Measurements from ENCODE around the gene OIP5. TPM values are rescaled to one million over a fixed set of nuclear protein-coding genes. Genes with fewer than 3 reads are reported as not detected.

OIP5 gene
- total and polyA plus RNA-seq, 2 experiments from 2014 or later, result 3.3 to 11.8 TPM

DNA sequence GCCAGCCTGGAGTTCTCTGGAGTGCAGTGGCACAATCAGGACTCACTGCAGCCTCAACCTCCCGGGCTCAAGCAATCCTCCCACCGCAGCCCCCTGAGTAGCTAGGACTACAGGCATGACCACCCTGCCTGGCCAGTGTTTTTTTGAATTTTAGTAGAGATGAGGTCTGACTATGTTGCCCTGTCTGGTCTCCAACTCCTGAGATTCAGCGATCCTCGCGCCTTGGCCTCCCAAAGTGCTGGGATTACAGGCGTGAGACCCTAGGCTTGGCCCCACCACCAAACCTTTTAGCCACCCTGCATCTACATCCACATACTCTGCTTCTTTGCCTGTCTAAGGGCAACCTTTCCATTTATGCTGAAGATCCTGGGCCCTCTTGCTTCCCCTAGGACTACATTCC is 4.7 kb upstream of the OIP5 start:
- DNase-seq (ENCODE audit: low spot score), result no peak
- Histone ChIP-seq H3K27ac (no peak overlapping the region), H4K20me1 (ENCODE audit: insufficient read depth, poor library complexity, severe bottlenecking) (no peaks in the 10 kb centered on the region), H3K36me3 (replicated peaks; ENCODE audit: insufficient read depth, low read depth) (no peaks in the 10 kb centered on the region), H2AFZ (no peak overlapping the region), H3K4me1 (ENCODE audit: insufficient read depth) (no peaks in the 10 kb centered on the region), H3K9me2 (replicated peaks; ENCODE audit: insufficient read depth) (no peaks in the 10 kb centered on the region), H3K9me3 (ENCODE audit: low read depth) (no peaks in the 10 kb centered on the region), H3K27me3 (no peaks in the 10 kb centered on the region), H3K79me2 (peaks cover 75% of the 10 kb centered on the region), H3K4me3 (no peak overlapping the region), H3K4me2 (no peak overlapping the region)
- TF ChIP-seq, protein P1, sequence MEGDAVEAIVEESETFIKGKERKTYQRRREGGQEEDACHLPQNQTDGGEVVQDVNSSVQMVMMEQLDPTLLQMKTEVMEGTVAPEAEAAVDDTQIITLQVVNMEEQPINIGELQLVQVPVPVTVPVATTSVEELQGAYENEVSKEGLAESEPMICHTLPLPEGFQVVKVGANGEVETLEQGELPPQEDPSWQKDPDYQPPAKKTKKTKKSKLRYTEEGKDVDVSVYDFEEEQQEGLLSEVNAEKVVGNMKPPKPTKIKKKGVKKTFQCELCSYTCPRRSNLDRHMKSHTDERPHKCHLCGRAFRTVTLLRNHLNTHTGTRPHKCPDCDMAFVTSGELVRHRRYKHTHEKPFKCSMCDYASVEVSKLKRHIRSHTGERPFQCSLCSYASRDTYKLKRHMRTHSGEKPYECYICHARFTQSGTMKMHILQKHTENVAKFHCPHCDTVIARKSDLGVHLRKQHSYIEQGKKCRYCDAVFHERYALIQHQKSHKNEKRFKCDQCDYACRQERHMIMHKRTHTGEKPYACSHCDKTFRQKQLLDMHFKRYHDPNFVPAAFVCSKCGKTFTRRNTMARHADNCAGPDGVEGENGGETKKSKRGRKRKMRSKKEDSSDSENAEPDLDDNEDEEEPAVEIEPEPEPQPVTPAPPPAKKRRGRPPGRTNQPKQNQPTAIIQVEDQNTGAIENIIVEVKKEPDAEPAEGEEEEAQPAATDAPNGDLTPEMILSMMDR (IDR thresholded peaks at IDR 0.05; ENCODE audit: poor library complexity), result no peak
- TF ChIP-seq EZH2phosphoT487 (IDR thresholded peaks at IDR 0.05; ENCODE audit: low read depth, severe bottlenecking, unreplicated experiment) (no peak), EZH2 (IDR thresholded peaks at IDR 0.05; ENCODE audit: borderline replicate concordance) (no peak)
- over 99% methylated on average over 6 of the region's 6 CpGs for WGBS (ENCODE audit: low lambda C conversion rate, missing lambda C conversion rate)

DNA sequence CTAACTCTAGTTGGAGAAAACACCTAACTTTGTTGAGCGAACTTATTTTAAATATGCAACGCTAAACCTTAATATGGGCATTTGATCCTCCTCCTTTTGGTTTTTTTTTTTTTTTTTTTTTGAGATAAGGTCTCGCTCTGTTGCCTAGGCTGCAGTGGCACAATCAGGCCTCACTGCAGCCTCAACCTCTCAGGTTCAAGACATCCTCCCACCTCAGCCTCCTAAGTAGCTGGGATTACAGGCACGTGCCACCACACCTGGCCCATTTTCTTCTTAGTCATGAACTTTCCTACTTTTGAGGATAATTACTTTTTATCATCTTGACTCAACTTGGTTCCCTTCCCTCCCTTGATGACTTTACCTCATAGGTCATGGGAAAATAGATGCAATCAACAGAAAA is 4.2 kb upstream of the OIP5 start:
- WGBS (ENCODE audit: low lambda C conversion rate, missing lambda C conversion rate), result 88% methylated on average over 4 of the region's 4 CpGs
- Histone ChIP-seq H3K79me2 (peaks cover 72% of the 10 kb centered on the region), H3K36me3 (replicated peaks; ENCODE audit: insufficient read depth, low read depth) (no peaks in the 10 kb centered on the region), H3K27me3 (no peaks in the 10 kb centered on the region), H4K20me1 (ENCODE audit: insufficient read depth, poor library complexity, severe bottlenecking) (no peaks in the 10 kb centered on the region), H3K9me2 (replicated peaks; ENCODE audit: insufficient read depth) (no peaks in the 10 kb centered on the region), H2AFZ (no peak overlapping the region), H3K4me1 (ENCODE audit: insufficient read depth) (no peaks in the 10 kb centered on the region), H3K4me3 (no peak overlapping the region), H3K4me2 (no peak overlapping the region), H3K27ac (no peak overlapping the region), H3K9me3 (ENCODE audit: low read depth) (no peaks in the 10 kb centered on the region)
- no peak for DNase-seq (ENCODE audit: low spot score)
- TF ChIP-seq EZH2phosphoT487 (IDR thresholded peaks at IDR 0.05; ENCODE audit: low read depth, severe bottlenecking, unreplicated experiment), result no peak
- TF ChIP-seq, protein P1 (IDR thresholded peaks at IDR 0.05; ENCODE audit: poor library complexity), result no peak
- TF ChIP-seq EZH2 (IDR thresholded peaks at IDR 0.05; ENCODE audit: borderline replicate concordance), result no peak

DNA sequence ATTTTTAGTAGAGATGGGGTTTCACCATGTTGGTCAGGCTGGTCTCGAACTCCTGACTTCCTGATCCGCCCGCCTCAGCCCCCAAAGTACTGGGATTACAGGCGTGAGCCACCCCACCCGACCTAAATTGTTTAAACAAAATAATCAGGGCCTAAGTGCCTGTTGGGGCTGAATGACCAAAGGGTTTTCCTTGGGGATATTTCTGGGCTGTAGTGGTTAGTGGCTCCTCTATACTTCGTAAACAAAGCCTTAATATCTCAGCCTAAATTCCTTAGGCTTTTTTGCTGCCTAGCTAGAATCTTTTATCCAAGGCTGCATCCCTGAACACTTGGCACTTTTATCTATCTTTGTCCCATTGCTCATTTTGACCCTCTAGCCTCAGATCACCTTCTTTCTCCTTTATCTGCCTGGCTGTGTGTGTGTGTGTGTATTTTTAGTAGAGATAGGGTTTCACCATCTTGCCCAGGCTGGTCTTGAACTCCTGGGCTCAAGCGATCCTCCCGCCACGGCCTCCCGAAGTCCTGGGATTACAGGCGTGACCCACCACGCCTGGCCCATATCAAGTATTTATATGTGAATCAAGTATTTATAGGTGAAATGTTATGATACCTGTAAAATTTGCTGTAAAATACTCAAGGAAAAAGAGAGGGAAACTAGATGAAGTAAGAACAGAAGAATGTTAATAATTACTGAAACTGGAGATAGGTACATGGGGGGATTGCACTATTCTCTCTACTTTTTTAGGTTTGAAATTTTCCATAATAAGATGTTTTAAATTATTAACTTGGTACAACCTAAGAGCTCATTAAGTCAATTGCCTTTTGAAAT is 2.1 kb upstream of the OIP5 start:
- Histone ChIP-seq H4K20me1 (ENCODE audit: insufficient read depth, poor library complexity, severe bottlenecking) (no peaks in the 10 kb centered on the region), H3K4me3 (no peak overlapping the region), H3K4me1 (ENCODE audit: insufficient read depth) (no peaks in the 10 kb centered on the region), H3K9me2 (replicated peaks; ENCODE audit: insufficient read depth) (no peaks in the 10 kb centered on the region), H3K36me3 (replicated peaks; ENCODE audit: insufficient read depth, low read depth) (no peaks in the 10 kb centered on the region), H2AFZ (no peak overlapping the region), H3K27ac (no peak overlapping the region), H3K9me3 (ENCODE audit: low read depth) (no peaks in the 10 kb centered on the region), H3K27me3 (no peaks in the 10 kb centered on the region), H3K4me2 (peak overlapping the region; percentile 69), H3K79me2 (peaks cover 55% of the 10 kb centered on the region)
- no peak for DNase-seq (ENCODE audit: low spot score)
- TF ChIP-seq, protein P1 (IDR thresholded peaks at IDR 0.05; ENCODE audit: poor library complexity), result no peak
- no peak for TF ChIP-seq EZH2phosphoT487 (IDR thresholded peaks at IDR 0.05; ENCODE audit: low read depth, severe bottlenecking, unreplicated experiment)
- TF ChIP-seq EZH2 (IDR thresholded peaks at IDR 0.05; ENCODE audit: borderline replicate concordance), result no peak
- whole genome bisulfite sequencing (ENCODE audit: low lambda C conversion rate, missing lambda C conversion rate), result 86% methylated on average over 12 of the region's 12 CpGs
